DOHH2 (cell line): ENCODE results near the gene LIPC.

ENCODE experiments used
- EZH2phosphoT487 ChIP-seq: fragments of 200-600 bp; sonication (generic); IDR thresholded peaks from 2 replicates; pipeline ENCODE4 v1.6.1; 2017; ENCODE audit warnings: borderline replicate concordance, mild to moderate bottlenecking, antibody characterized with exemption, low read length, moderate library complexity, mixed read lengths
- TF ChIP-seq, protein P1 (sequence below): fragments of 200-600 bp; sonication (generic); IDR thresholded peaks from one replicate; pipeline ENCODE4 v1.5.1; 2014; ENCODE audit warnings: antibody characterized with exemption, mild to moderate bottlenecking, low read depth, low read length; ENCODE audit not compliant: poor library complexity, severe bottlenecking

DNA sequence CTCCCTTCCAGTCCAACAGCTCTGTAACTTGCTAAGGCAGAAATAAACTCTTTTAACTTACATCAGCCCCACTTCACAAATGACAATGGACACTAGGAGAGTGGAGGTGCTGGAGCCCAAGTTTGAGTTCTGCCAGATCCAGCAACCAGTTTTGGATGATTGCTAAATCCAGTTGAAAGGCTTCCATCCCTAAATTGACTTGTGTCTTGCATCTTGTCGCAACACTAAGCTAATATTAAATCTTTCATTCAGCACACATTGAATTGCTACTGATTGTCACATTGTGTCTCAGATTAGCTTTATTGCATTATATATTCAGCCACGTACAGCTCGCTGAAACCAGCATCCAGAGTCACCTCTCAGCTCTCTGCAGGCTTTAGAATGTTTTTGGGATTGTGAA, 41.7 kb upstream of the LIPC start:
- TF ChIP-seq, protein P1, sequence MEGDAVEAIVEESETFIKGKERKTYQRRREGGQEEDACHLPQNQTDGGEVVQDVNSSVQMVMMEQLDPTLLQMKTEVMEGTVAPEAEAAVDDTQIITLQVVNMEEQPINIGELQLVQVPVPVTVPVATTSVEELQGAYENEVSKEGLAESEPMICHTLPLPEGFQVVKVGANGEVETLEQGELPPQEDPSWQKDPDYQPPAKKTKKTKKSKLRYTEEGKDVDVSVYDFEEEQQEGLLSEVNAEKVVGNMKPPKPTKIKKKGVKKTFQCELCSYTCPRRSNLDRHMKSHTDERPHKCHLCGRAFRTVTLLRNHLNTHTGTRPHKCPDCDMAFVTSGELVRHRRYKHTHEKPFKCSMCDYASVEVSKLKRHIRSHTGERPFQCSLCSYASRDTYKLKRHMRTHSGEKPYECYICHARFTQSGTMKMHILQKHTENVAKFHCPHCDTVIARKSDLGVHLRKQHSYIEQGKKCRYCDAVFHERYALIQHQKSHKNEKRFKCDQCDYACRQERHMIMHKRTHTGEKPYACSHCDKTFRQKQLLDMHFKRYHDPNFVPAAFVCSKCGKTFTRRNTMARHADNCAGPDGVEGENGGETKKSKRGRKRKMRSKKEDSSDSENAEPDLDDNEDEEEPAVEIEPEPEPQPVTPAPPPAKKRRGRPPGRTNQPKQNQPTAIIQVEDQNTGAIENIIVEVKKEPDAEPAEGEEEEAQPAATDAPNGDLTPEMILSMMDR, result no peak
- no peak for TF ChIP-seq EZH2phosphoT487
